GM12878 (cell line): ENCODE measurements around the gene CTSS.

ENCODE experiments used
- ATF7 ChIP-seq: fragments of 450-650 bp; IDR thresholded peaks from 2 replicates; pipeline ENCODE4 v1.6.1; 2016; ENCODE audit warnings: low read depth, mild to moderate bottlenecking
- TF ChIP-seq, protein P1 (sequence below): fragments of 450-650 bp; formaldehyde crosslinking; IDR thresholded peaks from 2 replicates; pipeline ENCODE4 v1.4.0; 2022; ENCODE audit warnings: mild to moderate bottlenecking, moderate library complexity
- TF ChIP-seq, protein P2 (sequence below): fragments of 450-650 bp; IDR thresholded peaks from 2 replicates; pipeline ENCODE4 v1.6.1; 2017; ENCODE audit warnings: antibody characterized with exemption, mild to moderate bottlenecking, moderate library complexity
- TF ChIP-seq, protein P3 (sequence below), 3 experiments: IDR thresholded peaks in 2 of 3; conservative IDR thresholded peaks in 1 of 3; 2 replicates each; pipeline ENCODE4 v1.5.1; 2011; ENCODE audit warnings: low read depth in 3 of 3, low read length in 3 of 3, mild to moderate bottlenecking in 3 of 3, control low read depth in 2 of 3, moderate library complexity in 2 of 3, inconsistent platforms in 1 of 3, mixed read lengths in 1 of 3; ENCODE audit not compliant: control insufficient read depth in 2 of 3, insufficient read depth in 1 of 3; ENCODE audit errors: extremely low read depth in 1 of 3
- TF ChIP-seq, protein P4 (sequence below): fragments of 450-650 bp; IDR thresholded peaks from 2 replicates; pipeline ENCODE4 v1.6.1; 2017; ENCODE audit warnings: mild to moderate bottlenecking

DNA sequence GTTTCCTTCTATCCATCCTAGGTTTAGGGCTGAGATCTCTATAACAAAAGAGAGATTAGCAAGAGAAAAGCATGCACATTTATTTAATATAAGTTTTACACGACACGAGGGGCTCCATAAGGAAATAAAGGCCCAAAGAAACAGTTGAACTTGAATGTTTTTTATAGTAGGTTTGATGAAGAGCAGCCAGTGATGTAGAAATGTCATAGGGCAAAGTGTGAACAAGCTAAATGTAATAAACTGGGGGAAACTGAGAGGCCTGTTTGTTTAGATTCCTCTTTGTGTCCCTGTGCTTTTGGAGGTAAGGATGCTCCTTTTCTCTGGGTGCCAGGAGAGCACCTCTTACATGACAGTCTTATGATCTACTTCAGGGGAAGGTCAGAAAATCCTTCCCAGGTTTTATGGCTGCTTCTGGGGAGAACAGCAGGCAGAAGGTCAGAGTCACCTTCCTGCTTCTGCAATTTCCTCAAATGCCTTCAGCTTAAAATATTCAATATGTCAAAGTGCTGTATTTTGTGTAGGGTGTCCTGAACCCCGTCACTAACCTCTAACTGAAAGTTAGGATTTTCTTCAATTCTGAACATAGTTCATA is 35.4 kb downstream of the CTSS start:
- no peak for TF ChIP-seq ATF7
- TF ChIP-seq, protein P1, sequence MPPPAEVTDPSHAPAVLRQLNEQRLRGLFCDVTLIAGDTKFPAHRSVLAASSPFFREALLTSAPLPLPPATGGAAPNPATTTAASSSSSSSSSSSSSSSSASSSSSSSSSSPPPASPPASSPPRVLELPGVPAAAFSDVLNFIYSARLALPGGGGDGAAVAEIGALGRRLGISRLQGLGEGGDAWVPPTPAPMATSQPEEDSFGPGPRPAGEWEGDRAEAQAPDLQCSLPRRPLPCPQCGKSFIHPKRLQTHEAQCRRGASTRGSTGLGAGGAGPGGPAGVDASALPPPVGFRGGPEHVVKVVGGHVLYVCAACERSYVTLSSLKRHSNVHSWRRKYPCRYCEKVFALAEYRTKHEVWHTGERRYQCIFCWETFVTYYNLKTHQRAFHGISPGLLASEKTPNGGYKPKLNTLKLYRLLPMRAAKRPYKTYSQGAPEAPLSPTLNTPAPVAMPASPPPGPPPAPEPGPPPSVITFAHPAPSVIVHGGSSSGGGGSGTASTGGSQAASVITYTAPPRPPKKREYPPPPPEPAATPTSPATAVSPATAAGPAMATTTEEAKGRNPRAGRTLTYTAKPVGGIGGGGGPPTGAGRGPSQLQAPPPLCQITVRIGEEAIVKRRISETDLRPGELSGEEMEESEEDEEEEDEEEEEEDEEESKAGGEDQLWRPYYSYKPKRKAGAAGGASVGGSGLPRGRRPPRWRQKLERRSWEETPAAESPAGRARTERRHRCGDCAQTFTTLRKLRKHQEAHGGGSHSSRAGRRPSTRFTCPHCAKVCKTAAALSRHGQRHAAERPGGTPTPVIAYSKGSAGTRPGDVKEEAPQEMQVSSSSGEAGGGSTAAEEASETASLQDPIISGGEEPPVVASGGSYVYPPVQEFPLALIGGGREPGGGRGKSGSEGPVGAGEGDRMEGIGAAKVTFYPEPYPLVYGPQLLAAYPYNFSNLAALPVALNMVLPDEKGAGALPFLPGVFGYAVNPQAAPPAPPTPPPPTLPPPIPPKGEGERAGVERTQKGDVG, result no peak
- TF ChIP-seq, protein P2, sequence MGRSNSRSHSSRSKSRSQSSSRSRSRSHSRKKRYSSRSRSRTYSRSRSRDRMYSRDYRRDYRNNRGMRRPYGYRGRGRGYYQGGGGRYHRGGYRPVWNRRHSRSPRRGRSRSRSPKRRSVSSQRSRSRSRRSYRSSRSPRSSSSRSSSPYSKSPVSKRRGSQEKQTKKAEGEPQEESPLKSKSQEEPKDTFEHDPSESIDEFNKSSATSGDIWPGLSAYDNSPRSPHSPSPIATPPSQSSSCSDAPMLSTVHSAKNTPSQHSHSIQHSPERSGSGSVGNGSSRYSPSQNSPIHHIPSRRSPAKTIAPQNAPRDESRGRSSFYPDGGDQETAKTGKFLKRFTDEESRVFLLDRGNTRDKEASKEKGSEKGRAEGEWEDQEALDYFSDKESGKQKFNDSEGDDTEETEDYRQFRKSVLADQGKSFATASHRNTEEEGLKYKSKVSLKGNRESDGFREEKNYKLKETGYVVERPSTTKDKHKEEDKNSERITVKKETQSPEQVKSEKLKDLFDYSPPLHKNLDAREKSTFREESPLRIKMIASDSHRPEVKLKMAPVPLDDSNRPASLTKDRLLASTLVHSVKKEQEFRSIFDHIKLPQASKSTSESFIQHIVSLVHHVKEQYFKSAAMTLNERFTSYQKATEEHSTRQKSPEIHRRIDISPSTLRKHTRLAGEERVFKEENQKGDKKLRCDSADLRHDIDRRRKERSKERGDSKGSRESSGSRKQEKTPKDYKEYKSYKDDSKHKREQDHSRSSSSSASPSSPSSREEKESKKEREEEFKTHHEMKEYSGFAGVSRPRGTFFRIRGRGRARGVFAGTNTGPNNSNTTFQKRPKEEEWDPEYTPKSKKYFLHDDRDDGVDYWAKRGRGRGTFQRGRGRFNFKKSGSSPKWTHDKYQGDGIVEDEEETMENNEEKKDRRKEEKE, result no peak
- TF ChIP-seq, protein P3, sequence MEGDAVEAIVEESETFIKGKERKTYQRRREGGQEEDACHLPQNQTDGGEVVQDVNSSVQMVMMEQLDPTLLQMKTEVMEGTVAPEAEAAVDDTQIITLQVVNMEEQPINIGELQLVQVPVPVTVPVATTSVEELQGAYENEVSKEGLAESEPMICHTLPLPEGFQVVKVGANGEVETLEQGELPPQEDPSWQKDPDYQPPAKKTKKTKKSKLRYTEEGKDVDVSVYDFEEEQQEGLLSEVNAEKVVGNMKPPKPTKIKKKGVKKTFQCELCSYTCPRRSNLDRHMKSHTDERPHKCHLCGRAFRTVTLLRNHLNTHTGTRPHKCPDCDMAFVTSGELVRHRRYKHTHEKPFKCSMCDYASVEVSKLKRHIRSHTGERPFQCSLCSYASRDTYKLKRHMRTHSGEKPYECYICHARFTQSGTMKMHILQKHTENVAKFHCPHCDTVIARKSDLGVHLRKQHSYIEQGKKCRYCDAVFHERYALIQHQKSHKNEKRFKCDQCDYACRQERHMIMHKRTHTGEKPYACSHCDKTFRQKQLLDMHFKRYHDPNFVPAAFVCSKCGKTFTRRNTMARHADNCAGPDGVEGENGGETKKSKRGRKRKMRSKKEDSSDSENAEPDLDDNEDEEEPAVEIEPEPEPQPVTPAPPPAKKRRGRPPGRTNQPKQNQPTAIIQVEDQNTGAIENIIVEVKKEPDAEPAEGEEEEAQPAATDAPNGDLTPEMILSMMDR (IDR thresholded peaks at IDR 0.05 in 2 of 3, conservative IDR thresholded peaks at IDR 0.05 in 1 of 3; ENCODE audit: control insufficient read depth in 2 of 3, extremely low read depth in 1 of 3, insufficient read depth in 1 of 3, low read depth in 3 of 3, low read length in 3 of 3), result no peak
- TF ChIP-seq, protein P4, sequence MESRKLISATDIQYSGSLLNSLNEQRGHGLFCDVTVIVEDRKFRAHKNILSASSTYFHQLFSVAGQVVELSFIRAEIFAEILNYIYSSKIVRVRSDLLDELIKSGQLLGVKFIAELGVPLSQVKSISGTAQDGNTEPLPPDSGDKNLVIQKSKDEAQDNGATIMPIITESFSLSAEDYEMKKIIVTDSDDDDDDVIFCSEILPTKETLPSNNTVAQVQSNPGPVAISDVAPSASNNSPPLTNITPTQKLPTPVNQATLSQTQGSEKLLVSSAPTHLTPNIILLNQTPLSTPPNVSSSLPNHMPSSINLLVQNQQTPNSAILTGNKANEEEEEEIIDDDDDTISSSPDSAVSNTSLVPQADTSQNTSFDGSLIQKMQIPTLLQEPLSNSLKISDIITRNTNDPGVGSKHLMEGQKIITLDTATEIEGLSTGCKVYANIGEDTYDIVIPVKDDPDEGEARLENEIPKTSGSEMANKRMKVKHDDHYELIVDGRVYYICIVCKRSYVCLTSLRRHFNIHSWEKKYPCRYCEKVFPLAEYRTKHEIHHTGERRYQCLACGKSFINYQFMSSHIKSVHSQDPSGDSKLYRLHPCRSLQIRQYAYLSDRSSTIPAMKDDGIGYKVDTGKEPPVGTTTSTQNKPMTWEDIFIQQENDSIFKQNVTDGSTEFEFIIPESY, result no peak
